HG03108 (cell line): ENCODE measurements around the gene AKAP6.

ENCODE experiments used
- ATAC-seq: cut with Tn5 transposase; IDR thresholded peaks from one replicate; pipeline ENCODE4 v1.9.1; 2021; ENCODE audit warnings: moderate library complexity; ENCODE audit not compliant: unreplicated experiment

Gene AKAP6

DNA sequence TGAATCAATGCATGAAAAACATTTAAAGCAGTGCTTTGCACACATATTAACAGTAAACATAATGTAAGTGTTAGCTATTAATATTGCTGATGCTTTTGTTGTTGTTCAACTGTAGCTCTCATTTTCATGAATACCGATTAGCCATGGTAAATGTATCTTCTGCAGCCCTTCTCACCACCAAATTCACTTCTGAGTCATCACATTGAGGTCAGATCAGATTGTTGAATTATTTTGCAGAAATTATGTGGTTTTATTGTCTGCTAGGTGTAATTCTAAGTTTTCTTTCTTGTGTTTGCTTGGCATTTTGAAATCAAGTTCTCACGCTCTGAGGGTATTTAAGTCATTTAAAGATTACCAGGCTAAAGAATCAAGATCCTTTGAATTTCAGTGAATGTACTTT is 74.6 kb downstream of the AKAP6 start:
- ATAC-seq = no peak

DNA sequence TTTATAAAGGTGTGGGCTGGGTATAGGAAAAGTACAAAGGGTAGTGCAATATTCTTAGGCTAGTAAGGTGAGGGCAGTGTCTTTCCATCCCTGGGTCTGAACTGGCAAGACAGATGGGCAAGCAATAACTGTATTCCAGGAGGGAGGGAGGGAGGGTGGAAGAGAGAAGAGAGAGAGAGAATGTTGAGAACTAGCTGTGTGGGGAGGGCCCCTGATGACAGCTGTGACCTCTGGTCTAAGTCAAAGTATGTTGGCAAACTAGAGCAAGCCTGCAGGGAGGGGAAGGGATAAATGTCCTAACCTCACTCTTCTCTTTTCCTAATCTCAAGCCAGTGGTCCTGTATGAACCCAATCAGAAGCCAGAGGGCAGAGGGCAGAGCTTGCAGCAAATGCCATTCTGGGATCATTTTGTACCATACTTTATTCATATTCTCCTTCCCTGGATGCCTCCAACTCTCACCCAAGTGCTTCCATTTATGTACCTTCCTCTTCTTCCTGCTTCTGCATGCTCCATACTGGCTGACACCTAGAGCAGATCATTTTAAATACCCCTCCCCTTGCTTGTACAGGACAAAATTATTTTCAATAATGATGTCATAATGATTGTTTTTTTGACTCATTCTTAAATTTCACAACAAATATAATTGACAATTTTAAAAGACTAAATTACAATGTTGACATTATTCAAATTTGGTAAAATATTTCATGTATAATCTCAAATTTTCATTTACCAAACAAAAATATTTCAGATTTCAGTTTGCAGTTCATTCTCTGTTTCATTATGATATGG is 75.9 kb downstream of the AKAP6 start:
- ATAC-seq = no peak

DNA sequence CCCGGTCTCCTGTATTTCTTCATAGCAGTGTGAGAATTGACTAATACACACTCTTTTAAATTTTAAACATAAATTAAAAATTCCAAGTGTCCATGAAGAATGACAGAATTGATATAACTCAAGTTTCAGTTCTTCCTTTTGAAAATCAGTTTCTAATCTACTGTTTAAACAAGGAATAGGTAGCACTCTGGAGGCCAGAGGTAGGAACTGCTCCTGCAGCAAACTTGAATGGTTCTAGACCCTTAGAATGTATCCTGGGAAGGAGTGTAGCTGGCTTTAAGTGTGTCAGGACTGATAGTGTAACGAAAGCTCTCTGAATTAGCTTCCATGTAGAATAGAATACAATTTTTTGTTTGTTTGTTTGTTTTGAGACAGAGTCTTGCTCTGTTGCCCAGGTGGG is 76.8 kb downstream of the AKAP6 start:
- no peak for ATAC-seq

DNA sequence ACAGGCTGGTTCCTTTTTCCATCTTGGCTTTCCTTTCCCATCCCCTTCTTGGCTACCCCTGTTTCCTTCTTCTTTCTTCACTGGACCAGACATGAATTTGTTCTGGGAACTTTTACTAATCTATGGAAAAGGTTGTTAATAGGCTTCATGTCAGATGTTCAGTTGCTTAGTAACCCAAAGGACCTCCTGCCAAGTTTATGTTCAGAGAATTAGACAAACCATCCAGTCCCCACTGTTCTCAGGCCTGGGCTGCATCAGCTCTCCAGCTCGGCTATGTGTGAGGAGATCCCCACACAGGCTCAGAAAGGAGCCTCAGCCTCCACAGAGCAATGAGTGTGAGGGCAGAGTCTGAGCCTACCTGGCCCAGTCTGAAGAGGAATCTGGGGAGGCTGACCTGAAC is 78.0 kb downstream of the AKAP6 start:
- ATAC-seq = no peak

DNA sequence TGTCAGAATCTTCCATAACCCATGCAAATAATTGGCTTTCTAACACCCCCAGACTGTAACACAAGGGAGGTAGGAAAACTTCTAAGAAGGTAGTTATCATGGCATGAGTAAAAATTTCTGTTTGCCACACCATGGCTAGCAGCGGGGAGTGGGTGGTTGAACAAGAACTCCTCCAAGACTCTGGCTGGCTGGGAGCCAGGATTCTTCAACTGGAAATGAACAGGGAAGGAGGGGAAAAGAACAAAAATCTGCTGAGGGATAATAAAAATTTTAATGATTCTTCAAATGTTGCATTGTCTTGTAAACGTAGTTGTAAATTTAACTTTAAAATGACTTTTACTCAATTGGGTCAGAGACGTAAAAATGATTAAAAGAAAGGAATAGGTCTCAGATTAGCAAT is 78.9 kb downstream of the AKAP6 start:
- ATAC-seq = no peak

DNA sequence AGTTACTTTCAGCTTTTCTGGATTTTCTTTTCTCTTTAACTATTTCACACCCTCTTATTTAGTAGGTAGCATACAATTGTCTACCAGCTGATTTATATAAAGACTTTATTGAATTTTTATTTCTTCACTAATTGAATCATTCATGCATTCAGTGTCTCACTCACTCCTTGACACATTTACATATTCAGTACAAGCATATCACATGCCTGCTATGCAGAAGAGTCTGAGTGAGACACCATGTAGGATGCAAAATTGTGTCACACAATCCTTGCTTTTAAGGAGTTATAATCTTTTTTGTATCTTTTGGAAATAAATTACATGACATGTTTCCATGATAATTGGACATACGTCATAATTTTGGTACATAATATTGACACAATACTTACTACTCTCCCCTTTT is 83.0 kb downstream of the AKAP6 start:
- no peak for ATAC-seq

DNA sequence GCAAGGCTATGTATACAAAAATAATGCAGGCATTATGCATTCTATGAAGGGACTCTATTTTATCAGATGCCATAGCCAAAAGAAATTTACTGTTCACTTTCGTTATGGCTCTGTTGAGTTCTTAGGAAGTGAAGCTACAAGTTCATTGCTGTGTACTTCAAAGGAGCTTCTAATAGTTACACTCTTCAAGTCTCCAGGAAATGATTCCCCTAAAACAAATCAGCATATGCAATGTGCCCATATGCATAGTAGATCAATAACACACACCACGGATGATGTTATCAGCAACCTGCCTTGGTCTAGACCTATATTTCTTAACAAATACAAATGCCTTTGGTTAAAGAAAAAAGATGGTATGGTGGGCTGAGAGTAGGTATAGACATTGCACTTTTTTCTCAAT is 83.4 kb downstream of the AKAP6 start:
- ATAC-seq = no peak

DNA sequence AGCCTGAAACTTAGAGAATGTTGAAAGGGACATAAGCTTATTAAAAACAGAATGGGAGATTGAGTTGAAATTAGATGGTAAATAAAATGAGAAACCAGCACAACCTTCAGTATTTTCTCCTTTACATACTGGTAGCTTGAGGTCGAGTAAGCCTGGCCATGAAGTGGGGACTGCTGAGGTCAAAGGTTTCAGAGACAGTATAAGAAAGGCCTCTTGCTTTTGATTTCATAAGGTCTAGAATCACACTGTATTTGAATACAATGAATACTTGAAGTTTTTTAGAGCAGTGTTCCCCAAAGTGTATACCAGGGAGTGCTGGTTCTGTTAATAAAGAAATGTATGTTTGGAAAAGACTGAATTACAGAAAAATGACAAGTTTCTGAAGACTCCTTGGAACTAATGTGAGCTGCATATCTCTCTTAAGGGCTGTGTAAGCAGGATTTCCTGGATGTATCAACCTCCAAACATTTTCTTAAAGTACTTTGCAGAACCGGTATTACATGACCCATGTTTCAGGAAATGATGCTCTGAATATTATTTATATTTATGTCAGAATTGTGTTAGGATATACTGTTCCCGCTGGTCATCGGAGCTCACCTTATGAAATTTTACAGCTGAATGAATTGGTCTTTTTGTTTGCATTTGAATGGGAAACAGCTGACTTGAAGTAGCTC is 85.0 kb downstream of the AKAP6 start:
- no peak for ATAC-seq

DNA sequence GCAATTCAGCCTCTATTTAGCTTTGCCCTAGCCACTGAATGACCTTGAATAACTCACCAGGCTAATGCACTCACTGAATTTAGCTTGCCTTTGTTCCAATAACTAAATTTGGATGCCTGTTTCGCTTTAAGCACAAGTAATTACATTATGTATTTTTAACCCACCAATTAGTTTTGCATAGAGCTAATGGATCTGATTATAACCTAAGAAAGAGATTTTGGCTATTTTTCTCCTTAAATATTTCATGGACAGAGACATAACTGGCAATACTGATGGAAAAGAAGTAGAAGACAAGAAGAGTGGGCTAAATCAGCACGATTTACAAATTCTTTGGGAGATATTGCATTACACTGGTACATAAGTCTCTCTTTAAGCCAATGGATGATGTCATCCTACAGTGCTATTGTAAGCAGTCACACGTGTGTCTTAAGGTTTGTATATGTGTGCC is 85.7 kb downstream of the AKAP6 start:
- ATAC-seq = no peak

DNA sequence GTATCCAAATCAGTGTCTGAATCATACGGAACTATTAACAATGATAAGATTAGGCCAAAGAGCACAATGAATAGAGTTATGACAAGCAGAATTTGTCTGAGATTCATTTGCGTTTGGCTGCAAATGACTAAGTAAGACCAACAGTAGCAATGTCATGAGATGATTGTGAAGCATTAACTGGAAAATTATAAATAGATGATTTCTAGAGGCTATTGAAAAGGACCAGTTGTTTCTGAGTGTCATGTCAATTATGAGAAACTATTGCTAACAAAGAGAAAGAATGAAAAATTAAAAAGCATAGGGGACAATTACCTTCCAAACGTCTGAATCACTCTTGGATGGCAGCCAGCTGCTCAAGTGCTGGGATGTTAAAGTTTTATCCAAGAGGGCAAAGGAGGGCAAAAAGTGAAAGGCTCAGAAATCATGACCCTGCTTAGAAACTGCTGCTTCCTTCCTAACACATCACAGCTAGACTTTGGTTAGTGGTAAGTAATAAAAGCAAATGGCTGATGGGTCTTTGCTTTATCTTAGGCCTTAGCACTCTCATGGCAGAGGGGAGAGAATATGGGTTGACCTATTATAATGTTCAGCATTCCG is 89.0 kb downstream of the AKAP6 start:
- ATAC-seq = no peak

DNA sequence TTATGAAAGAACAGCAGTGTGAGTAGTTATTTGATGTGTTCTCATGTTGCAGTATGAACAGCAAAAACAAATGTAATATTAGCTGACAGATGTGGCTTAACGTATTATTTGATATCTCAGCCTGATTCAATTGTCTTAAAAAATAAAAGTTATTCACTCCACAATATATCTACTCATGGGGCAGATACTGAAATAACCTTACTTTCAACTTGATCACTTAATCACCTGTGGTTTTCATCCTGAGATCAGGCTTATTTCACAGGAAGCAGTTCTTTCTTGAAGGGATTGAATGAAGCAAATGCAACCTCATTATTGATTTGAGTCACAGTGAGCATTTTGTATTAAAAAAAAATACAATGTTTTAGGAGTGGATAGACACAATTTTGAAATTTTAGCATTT is 90.3 kb downstream of the AKAP6 start:
- no peak for ATAC-seq

DNA sequence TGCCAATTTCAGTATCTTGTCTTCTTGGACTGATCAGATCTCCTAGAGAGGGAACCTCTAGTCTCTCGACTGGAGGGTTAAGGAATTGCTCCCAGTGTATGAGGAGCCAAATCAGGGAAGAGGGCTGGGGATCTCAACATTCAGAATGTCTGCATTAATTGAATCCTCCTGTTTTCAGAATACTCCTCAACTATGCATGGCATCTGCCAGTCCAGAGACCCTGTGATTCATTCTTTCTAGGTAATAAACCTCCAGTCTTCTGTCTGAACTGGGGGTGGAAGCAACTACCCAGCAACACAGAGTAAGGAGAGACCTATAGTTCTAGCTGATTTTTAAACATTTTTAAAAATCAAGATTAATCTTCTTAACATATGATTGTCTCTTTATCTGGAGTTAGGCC is 92.7 kb downstream of the AKAP6 start:
- no peak for ATAC-seq

DNA sequence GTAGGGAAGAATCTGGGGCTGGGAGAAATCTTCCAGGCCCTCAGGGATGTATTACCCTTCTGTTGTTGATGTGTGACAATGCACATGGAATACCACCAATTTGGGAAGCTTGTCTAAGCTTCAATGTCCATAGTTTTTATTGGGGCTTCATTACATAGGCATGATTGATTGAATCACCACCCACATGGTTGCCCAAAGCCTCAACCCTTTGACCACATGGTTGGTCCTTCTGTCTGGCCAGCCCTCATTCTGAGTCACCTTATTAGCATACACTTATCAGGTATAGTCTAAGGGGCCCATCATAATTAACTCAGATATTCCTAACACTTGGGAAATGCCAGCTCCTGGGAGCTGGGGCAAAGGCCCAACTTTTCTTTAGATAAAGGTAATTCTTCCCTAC is 93.3 kb downstream of the AKAP6 start:
- ATAC-seq = no peak

DNA sequence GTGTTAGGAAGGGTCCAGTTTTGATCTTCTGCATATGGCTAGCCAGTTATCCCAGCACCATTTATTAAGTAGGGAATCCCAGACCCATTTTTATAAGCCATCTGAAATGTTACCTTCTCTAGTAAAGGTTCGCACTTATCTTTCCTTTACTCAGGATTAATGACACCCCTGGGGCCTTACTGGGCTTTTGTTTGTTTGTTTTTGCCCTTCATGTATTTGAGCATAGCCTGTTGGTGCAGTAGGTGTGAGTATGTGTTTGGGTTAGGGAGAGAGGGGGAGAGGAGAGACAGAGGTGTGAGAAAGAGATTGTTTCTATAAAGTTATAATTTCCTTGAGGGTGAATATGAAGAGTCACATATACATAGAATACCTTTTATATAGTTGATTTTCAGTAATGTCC is 96.9 kb downstream of the AKAP6 start:
- no peak for ATAC-seq

DNA sequence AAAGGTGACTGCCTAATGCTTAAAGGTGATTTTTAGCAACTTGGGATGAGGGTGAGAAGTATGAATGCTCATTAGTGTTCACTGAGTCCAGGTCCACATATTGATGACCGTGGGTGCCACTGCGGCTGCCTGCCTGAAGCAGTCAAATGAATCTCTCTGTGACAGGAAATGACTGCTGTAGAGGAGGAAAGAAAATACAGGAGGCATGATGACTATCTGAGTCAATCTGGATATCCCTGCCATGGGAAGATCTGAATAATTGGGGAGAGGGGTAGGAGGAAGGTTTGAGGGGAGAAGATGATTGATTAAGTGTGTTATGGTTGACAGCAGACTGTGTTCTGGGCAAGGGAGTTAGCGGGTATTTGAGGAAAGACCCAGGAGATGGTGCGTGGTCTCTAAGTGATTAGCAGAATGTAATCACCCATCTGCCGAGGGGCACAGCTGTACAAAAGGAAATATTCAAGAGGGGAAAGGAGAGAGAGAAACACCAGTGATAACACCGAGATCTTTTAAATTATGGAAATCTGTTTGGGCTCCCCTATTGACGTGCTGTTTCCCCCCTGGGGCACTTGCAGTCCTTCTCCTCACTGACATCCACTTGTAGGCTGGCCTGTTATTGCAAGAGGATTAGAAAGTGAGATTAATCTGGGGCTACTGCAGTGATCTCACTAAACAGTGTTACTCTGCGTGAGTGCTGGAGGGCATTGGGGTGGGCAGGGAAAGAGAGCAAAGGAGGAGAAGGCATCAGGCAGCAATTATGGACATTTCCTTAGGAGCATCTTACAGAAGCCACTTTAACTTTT is 97.7 kb downstream of the AKAP6 start:
- ATAC-seq = no peak

DNA sequence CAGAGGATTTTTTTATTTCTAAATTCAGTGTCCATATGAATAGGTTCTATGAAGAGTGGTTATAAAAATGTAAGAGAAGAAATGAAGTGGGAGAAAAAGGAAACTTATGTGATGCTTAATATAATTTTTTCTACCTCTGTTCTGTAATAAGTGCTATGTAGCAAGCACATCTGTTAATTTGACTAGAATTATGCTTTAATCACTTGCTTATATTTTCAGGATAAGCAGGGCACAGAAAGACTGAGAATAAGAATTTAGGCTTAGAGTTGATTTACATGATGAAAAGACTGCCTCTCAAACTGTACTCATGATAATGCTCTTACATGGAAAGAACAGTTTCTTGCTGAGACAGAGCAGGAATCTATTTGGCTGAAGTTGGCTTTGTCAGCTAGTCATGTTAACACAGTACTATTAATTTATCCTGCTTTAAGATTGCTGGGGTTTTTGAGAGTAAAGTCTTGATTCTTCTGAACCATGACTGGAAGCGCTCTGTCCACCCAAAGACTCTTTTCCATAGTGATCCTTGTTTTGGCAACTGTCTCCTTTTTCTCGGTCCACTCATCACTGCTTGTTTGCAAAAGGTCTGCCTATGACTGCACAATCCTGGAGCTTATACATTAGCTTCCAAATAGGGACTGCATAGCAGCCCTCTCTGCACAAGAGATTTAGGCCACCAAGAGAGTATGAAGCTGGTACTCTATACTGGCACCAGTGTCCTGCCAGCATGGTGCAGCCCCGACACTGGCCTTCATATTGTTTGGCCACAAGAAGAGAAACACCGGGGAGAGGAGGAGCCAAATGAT is 98.8 kb downstream of the AKAP6 start:
- ATAC-seq = no peak

DNA sequence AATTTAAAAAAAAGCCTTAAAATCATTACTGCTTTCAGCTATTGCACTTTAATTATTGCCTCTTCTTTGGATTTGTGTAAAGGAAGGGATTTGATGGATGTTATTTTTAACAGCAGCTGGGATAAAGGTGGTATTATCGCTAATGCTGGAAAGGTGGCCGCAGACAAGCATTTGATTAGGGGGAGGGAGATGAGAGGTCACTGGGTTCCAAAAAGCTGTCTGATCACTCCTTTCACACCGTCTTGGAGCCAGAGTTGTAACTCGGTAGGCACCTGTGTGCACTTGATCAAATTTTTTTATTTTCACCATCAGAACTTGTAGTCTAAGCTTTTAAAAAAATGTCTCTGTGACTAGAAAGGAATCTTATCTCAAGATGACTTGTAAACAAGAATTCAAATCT is 99.8 kb downstream of the AKAP6 start:
- no peak for ATAC-seq

DNA sequence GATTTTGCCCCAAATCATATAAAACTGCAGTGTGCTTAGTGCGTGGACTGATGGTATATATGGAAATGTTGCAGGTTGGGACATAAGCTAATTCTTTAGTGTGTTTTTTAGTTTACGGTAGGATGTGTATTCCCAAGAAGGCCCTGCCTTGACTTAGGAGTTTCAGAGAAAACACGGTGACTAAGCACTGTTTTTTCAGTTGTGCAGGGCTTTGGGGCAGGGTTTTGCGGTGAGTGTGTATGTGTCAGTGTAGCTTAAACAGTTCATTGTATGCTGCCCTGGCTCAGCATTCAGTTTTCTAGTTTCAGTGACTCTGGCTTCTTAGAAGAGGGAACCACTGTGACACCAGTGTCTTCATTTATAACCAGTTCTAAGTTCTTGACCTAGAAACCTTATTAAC is 101.2 kb downstream of the AKAP6 start:
- no peak for ATAC-seq

DNA sequence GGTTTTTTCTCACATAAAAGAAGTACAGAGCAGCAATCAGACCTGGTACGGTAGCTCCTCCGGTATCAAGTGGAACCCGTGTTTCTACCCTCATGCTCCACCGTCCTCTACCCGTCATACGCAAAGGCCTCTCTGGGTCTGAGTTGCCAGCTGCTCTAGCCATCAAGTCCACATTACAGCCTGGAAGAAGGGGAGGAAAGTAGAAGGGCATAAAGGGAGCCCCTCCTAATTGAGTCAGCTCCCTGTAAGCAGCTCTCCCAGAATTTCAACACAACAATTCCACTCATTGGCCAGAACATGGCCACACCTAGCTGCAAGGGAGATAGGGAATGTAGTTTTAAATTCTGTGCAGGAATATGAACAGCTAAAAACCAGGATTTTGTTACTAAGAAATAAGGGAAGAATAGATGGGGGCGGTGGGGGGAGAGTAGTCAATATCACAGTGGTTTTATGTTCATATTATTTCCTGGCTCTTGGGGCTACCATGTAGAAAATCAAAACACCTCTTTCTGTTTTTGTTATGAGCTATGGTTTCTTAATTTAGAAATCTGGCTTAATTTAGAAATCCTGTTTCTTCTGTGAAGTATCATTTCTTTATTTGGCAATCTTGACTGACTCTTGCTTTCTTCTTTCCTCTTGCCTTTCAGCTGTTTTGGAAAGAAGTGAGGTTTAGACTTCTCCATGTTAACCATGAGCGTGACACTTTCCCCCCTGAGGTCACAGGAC is 103.9 kb downstream of the AKAP6 start:
- ATAC-seq = no peak

DNA sequence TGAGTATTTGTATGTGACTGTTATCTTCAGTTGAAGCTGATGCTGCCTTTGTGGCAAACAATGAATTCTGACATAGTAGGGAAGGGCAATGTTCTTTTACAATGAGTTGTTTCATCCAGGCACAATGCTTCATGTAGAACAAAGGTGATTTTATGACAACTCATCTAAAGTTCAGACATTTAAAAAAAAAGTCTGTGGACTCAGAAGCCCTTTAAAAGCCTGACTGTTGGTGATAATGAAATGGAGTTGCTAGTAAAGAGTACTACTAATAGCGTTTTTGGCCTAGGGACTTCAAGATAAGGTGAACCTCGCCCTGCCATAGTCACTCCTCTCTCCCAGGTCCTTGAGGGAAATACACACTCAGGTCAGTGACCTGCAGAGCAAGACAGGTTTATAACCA is 105.1 kb downstream of the AKAP6 start:
- no peak for ATAC-seq
